Measurements from ENCODE around the gene RAD51D. TPM values are rescaled to one million over a fixed set of nuclear protein-coding genes. Genes with fewer than 3 reads are reported as not detected.

RAD51D gene
- total and polyA plus RNA-seq, 10 of the 15 experiments (the other 5 are each of a cell fraction or from before 2014, with no cell fraction given): 2.6 to 29.3 (median 13.5) TPM

DNA sequence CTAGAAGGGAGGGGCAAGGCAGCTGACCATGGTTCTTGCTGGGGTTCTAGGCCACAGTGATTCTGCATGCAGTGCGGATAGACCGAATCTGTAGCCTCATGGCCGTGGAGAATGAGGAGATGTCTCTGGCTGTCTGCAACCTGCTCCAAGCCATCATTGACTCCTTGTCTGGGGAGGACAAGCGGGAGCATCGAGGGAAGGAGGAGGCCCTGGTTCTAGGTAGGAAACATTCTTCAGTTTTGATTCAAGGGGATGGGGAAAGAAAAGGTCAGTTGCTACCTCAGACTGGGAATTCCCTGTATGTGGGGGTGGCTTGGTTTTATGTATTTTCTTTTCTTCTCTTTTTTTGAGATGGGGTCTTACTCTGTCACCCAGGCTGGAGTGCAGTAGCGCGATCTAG is 35.6 kb upstream of the RAD51D start:
- ChIA-PET RAD21 (ENCODE audit: unreplicated experiment) (no interaction called here), SMC1A (ENCODE audit: uncharacterized antibody, unreplicated experiment) (no interaction called here), POLR2A (no interaction called here), CTCF (no interaction called here)
- FAIRE-seq (no peak), DNase-seq (ENCODE audit: low read depth, low spot score) (no peak), ATAC-seq (no peak)
- H3K9me3 ChIP-seq (replicated peaks; ENCODE audit: control insufficient read depth, insufficient read depth, low read length): no peaks in the 10 kb centered on the region
- H3K9ac ChIP-seq (ENCODE audit: control insufficient read depth, insufficient read depth, low read length): no peak overlapping the region
- no peak overlapping the region for H2AFZ ChIP-seq (ENCODE audit: control insufficient read depth, low read depth, low read length)
- H3K27ac ChIP-seq (ENCODE audit: control insufficient read depth, insufficient read depth): no peak overlapping the region
- intact Hi-C loops (cut with micrococcal nuclease; ENCODE audit: unreplicated experiment): no loop called here
- no peaks in the 10 kb centered on the region for H3K79me2 ChIP-seq (ENCODE audit: control insufficient read depth, insufficient read depth, low read length)
- in situ Hi-C loops (cut with MboI): no loop called here
- no TSS peak for BruUV-seq (replicated peaks)
- 61% methylated on average over 7 of the region's 7 CpGs for WGBS (ENCODE audit: insufficient coverage, insufficient replicate concordance, low lambda C conversion rate, missing lambda C conversion rate)
- no peaks in the 10 kb centered on the region for H4K20me1 ChIP-seq (ENCODE audit: control insufficient read depth, insufficient read depth)
- H3K27me3 ChIP-seq (replicated peaks in 1 of 2; ENCODE audit: control insufficient read depth in 2 of 2, insufficient read depth in 2 of 2, low read length in 1 of 2): peaks cover 0 to 3% of the 10 kb centered on the region in 2 experiments; a peak in 1 of 4 replicates
- H3K36me3 ChIP-seq (ENCODE audit: control insufficient read depth in 2 of 2, insufficient read depth in 2 of 2, low read length in 1 of 2): no peaks in the 10 kb centered on the region
- no peak overlapping the region for H3K4me2 ChIP-seq (ENCODE audit: control insufficient read depth, insufficient read depth)
- H3K4me3 ChIP-seq: no peak overlapping the region
- TF ChIP-seq, protein P1, sequence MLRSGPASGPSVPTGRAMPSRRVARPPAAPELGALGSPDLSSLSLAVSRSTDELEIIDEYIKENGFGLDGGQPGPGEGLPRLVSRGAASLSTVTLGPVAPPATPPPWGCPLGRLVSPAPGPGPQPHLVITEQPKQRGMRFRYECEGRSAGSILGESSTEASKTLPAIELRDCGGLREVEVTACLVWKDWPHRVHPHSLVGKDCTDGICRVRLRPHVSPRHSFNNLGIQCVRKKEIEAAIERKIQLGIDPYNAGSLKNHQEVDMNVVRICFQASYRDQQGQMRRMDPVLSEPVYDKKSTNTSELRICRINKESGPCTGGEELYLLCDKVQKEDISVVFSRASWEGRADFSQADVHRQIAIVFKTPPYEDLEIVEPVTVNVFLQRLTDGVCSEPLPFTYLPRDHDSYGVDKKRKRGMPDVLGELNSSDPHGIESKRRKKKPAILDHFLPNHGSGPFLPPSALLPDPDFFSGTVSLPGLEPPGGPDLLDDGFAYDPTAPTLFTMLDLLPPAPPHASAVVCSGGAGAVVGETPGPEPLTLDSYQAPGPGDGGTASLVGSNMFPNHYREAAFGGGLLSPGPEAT (IDR thresholded peaks at IDR 0.05; ENCODE audit: low read depth): no peak
- TF ChIP-seq PML (IDR thresholded peaks at IDR 0.05; ENCODE audit: low read length) (no peak), NFYB (IDR thresholded peaks at IDR 0.05; ENCODE audit: insufficient read depth, low read depth, low read length) (no peak), MYC (IDR thresholded peaks at IDR 0.05; ENCODE audit: insufficient read depth, insufficient read length, insufficient replicate concordance, low read length, severe bottlenecking) (no peak), FOXK2 (IDR thresholded peaks at IDR 0.05) (no peak), ZNF384 (IDR thresholded peaks at IDR 0.05; ENCODE audit: borderline replicate concordance, low read depth, low read length) (no peak), EGR1 (IDR thresholded peaks at IDR 0.05; ENCODE audit: borderline replicate concordance in 1 of 2, low read depth in 2 of 2, low read length in 2 of 2) (no peak), IRF4 (IDR thresholded peaks at IDR 0.05; ENCODE audit: low read depth, low read length) (no peak), SMARCA5 (IDR thresholded peaks at IDR 0.05) (no peak), HDAC6 (IDR thresholded peaks at IDR 0.05; ENCODE audit: unreplicated experiment) (no peak)
- TF ChIP-seq, protein P2, sequence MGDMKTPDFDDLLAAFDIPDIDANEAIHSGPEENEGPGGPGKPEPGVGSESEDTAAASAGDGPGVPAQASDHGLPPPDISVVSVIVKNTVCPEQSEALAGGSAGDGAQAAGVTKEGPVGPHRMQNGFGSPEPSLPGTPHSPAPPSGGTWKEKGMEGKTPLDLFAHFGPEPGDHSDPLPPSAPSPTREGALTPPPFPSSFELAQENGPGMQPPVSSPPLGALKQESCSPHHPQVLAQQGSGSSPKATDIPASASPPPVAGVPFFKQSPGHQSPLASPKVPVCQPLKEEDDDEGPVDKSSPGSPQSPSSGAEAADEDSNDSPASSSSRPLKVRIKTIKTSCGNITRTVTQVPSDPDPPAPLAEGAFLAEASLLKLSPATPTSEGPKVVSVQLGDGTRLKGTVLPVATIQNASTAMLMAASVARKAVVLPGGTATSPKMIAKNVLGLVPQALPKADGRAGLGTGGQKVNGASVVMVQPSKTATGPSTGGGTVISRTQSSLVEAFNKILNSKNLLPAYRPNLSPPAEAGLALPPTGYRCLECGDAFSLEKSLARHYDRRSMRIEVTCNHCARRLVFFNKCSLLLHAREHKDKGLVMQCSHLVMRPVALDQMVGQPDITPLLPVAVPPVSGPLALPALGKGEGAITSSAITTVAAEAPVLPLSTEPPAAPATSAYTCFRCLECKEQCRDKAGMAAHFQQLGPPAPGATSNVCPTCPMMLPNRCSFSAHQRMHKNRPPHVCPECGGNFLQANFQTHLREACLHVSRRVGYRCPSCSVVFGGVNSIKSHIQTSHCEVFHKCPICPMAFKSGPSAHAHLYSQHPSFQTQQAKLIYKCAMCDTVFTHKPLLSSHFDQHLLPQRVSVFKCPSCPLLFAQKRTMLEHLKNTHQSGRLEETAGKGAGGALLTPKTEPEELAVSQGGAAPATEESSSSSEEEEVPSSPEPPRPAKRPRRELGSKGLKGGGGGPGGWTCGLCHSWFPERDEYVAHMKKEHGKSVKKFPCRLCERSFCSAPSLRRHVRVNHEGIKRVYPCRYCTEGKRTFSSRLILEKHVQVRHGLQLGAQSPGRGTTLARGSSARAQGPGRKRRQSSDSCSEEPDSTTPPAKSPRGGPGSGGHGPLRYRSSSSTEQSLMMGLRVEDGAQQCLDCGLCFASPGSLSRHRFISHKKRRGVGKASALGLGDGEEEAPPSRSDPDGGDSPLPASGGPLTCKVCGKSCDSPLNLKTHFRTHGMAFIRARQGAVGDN (IDR thresholded peaks at IDR 0.05): no peak
- no peaks in the 10 kb centered on the region for H3K4me1 ChIP-seq (ENCODE audit: control insufficient read depth, insufficient read depth, low read length)
